Keratinocyte (primary cell): ENCODE data around the gene GIMAP7.

Source experiments
- EZH2 ChIP-seq: IDR thresholded peaks from one replicate; pipeline ENCODE4 v1.6.1; 2012; ENCODE audit warnings: inconsistent platforms, mild to moderate bottlenecking, low read length, moderate library complexity
- TF ChIP-seq, protein P1 (sequence below), 3 experiments: IDR thresholded peaks in 1 of 3; conservative IDR thresholded peaks in 1 of 3; optimal IDR thresholded peaks in 1 of 3; 2 replicates in 2 of 3; 3 replicates in 1 of 3; pipeline versions ENCODE3 to v1.5.1; 2011; ENCODE audit warnings: low read length in 3 of 3, mild to moderate bottlenecking in 3 of 3, moderate library complexity in 2 of 3, control low read depth in 1 of 3, inconsistent platforms in 1 of 3; ENCODE audit not compliant: insufficient read depth in 2 of 3; ENCODE audit errors: extremely low read depth in 1 of 3

DNA sequence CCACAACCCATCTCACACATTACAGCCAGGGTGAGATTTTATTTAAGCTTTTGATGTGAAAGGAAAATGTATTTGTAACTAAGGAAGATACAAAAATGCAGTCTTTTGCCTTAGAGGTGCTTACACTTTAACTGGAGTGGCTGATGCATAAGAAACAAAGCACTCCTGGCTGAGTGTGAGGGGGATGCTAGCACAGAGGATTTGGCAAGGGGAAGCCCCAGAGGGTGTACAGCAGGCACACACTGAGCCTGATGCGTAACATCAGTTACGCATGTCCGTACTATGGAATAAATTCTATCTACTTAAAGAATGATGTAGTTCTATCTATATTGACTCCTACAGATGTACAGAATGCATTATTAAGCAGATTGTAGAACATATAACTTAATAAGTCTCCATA lies 46.4 kb upstream of the GIMAP7 start:
- TF ChIP-seq, protein P1, sequence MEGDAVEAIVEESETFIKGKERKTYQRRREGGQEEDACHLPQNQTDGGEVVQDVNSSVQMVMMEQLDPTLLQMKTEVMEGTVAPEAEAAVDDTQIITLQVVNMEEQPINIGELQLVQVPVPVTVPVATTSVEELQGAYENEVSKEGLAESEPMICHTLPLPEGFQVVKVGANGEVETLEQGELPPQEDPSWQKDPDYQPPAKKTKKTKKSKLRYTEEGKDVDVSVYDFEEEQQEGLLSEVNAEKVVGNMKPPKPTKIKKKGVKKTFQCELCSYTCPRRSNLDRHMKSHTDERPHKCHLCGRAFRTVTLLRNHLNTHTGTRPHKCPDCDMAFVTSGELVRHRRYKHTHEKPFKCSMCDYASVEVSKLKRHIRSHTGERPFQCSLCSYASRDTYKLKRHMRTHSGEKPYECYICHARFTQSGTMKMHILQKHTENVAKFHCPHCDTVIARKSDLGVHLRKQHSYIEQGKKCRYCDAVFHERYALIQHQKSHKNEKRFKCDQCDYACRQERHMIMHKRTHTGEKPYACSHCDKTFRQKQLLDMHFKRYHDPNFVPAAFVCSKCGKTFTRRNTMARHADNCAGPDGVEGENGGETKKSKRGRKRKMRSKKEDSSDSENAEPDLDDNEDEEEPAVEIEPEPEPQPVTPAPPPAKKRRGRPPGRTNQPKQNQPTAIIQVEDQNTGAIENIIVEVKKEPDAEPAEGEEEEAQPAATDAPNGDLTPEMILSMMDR (optimal IDR thresholded peaks at IDR 0.05 in 1 of 3, IDR thresholded peaks at IDR 0.05 in 1 of 3, conservative IDR thresholded peaks at IDR 0.05 in 1 of 3; ENCODE audit: extremely low read depth in 1 of 3, insufficient read depth in 2 of 3, low read length in 3 of 3), result no peak
- no peak for TF ChIP-seq EZH2
